ENCODE measurements around the gene VPS39.

VPS39 gene

DNA sequence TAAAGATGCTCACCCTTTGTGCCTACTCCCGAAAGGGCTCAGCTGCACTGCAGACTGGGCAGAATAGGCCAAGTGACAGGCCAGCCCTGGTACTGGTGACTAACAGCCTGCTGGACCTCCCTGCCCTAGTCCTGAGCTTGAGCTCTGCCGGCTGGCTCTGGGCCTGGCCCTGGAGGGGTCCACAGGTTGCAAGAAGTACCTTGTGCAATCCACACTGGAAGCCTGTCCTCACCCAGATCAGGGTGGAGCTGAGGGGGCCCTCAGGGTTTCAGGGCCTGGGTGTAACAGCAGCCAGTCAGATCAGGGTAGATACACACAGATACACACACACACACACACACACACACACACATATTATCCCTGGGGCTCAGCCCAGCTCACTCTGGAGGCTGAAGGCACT is 86.4 kb downstream of the VPS39 start:
- no peaks in the 10 kb centered on the region for H3K79me2 ChIP-seq (ENCODE audit: insufficient read depth, low read length)
- no peak overlapping the region for H3K9ac ChIP-seq (ENCODE audit: low read depth, low read length, poor library complexity, severe bottlenecking)
- no peaks in the 10 kb centered on the region for H3K36me3 ChIP-seq (ENCODE audit: insufficient read depth, low read length)
- no peaks in the 10 kb centered on the region for H4K20me1 ChIP-seq (ENCODE audit: insufficient read depth, low read length, poor library complexity, severe bottlenecking)
- H3F3A ChIP-seq (ENCODE audit: low read depth): no peaks in the 10 kb centered on the region
- H3K9me2 ChIP-seq (replicated peaks; ENCODE audit: low read depth, low read length): no peaks in the 10 kb centered on the region
- H3K9me3 ChIP-seq (ENCODE audit: insufficient read depth, low read depth, low read length): no peaks in the 10 kb centered on the region
- H3K4me1 ChIP-seq (ENCODE audit: insufficient read depth, low read length, poor library complexity, severe bottlenecking): no peaks in the 10 kb centered on the region
- no peak overlapping the region for H3K4me2 ChIP-seq (ENCODE audit: low read depth, low read length, poor library complexity, severe bottlenecking)
- no peak for TF ChIP-seq EZH2phosphoT487 (IDR thresholded peaks at IDR 0.05; ENCODE audit: borderline replicate concordance)
- TF ChIP-seq, protein P1, sequence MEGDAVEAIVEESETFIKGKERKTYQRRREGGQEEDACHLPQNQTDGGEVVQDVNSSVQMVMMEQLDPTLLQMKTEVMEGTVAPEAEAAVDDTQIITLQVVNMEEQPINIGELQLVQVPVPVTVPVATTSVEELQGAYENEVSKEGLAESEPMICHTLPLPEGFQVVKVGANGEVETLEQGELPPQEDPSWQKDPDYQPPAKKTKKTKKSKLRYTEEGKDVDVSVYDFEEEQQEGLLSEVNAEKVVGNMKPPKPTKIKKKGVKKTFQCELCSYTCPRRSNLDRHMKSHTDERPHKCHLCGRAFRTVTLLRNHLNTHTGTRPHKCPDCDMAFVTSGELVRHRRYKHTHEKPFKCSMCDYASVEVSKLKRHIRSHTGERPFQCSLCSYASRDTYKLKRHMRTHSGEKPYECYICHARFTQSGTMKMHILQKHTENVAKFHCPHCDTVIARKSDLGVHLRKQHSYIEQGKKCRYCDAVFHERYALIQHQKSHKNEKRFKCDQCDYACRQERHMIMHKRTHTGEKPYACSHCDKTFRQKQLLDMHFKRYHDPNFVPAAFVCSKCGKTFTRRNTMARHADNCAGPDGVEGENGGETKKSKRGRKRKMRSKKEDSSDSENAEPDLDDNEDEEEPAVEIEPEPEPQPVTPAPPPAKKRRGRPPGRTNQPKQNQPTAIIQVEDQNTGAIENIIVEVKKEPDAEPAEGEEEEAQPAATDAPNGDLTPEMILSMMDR (conservative IDR thresholded peaks at IDR 0.05; ENCODE audit: low read length): no peak
- H3K27me3 ChIP-seq (ENCODE audit: insufficient read depth, low read length, poor library complexity, severe bottlenecking): no peaks in the 10 kb centered on the region
- H2AFZ ChIP-seq (ENCODE audit: low read length): no peak overlapping the region
- no peak overlapping the region for H3K4me3 ChIP-seq (ENCODE audit: low read length, poor library complexity, severe bottlenecking)

DNA sequence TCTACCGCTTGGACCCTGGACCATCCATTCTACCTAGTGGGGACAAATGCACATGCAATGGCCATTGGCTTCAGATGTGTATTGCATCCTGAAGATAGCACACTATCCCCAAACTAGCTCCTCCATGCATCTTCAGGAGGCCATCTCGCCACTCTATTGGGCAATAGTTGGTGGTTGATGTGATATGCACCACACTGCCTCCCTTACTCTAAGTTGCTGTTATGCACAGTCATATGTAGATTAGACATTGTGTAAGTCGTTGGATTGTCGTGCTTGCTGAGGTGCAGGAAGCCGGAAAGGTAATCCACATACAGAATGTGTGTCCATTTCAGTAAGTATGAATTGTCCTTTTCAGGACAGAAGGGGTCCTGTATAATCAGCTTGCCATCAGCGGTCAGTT is 87.1 kb downstream of the VPS39 start:
- no peaks in the 10 kb centered on the region for H3K4me1 ChIP-seq (ENCODE audit: insufficient read depth, low read length, poor library complexity, severe bottlenecking)

DNA sequence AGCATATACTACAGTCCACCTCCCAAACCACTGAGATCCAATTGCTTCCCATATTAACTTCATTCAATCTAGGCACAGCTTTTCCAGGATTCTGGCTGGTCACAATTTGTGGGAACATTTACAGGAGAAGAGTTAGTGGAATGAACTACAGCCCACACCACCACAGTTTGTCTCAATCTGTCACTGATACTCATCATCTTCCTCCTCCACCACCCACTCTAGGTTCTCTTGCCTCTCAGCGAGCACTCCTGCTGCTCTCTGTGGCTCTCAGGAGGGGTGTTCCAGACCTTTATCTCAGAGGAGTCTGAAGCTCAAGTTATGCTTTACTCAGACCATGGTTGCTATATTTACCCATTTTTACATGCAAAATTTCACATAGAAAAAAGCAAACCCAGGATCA is 87.8 kb downstream of the VPS39 start:
- Histone ChIP-seq H3K4me1 (ENCODE audit: insufficient read depth, low read length, poor library complexity, severe bottlenecking) (no peaks in the 10 kb centered on the region), H3K4me3 (ENCODE audit: low read length, poor library complexity, severe bottlenecking) (no peak overlapping the region), H3K36me3 (ENCODE audit: insufficient read depth, low read length) (no peaks in the 10 kb centered on the region), H4K20me1 (ENCODE audit: insufficient read depth, low read length, poor library complexity, severe bottlenecking) (no peaks in the 10 kb centered on the region), H3K9me2 (replicated peaks; ENCODE audit: low read depth, low read length) (no peaks in the 10 kb centered on the region), H3K27me3 (ENCODE audit: insufficient read depth, low read length, poor library complexity, severe bottlenecking) (no peaks in the 10 kb centered on the region), H3F3A (ENCODE audit: low read depth) (no peaks in the 10 kb centered on the region), H3K4me2 (ENCODE audit: low read depth, low read length, poor library complexity, severe bottlenecking) (no peak overlapping the region), H2AFZ (ENCODE audit: low read length) (0 out of 2 replicates have a peak overlapping the region, but pooled peaks have one; percentile 35), H3K9ac (ENCODE audit: low read depth, low read length, poor library complexity, severe bottlenecking) (no peak overlapping the region), H3K79me2 (ENCODE audit: insufficient read depth, low read length) (no peaks in the 10 kb centered on the region), H3K9me3 (ENCODE audit: insufficient read depth, low read depth, low read length) (no peaks in the 10 kb centered on the region)
- no peak for TF ChIP-seq EZH2phosphoT487 (IDR thresholded peaks at IDR 0.05; ENCODE audit: borderline replicate concordance)
- TF ChIP-seq, protein P1 (conservative IDR thresholded peaks at IDR 0.05; ENCODE audit: low read length): no peak

More for the DNA sequence above, 87.1 kb downstream of the VPS39 start:
- Histone ChIP-seq H3K9me3 (ENCODE audit: insufficient read depth, low read depth, low read length) (no peaks in the 10 kb centered on the region), H3K4me2 (ENCODE audit: low read depth, low read length, poor library complexity, severe bottlenecking) (no peak overlapping the region), H3K9ac (ENCODE audit: low read depth, low read length, poor library complexity, severe bottlenecking) (no peak overlapping the region), H3K79me2 (ENCODE audit: insufficient read depth, low read length) (no peaks in the 10 kb centered on the region), H3K4me3 (ENCODE audit: low read length, poor library complexity, severe bottlenecking) (no peak overlapping the region), H3K9me2 (replicated peaks; ENCODE audit: low read depth, low read length) (no peaks in the 10 kb centered on the region), H3K27me3 (ENCODE audit: insufficient read depth, low read length, poor library complexity, severe bottlenecking) (no peaks in the 10 kb centered on the region), H2AFZ (ENCODE audit: low read length) (no peak overlapping the region), H3K36me3 (ENCODE audit: insufficient read depth, low read length) (no peaks in the 10 kb centered on the region), H3F3A (ENCODE audit: low read depth) (no peaks in the 10 kb centered on the region), H4K20me1 (ENCODE audit: insufficient read depth, low read length, poor library complexity, severe bottlenecking) (no peaks in the 10 kb centered on the region)
- TF ChIP-seq, protein P1 (conservative IDR thresholded peaks at IDR 0.05; ENCODE audit: low read length): no peak
- no peak for TF ChIP-seq EZH2phosphoT487 (IDR thresholded peaks at IDR 0.05; ENCODE audit: borderline replicate concordance)

All from Loucy (cell line).